GM19467 (cell line): ENCODE data around the gene SCARF1.

Source experiments
- ATAC-seq: cut with Tn5 transposase; IDR thresholded peaks from one replicate; pipeline ENCODE4 v1.9.1; 2021; ENCODE audit warnings: mild to moderate bottlenecking, moderate library complexity; ENCODE audit not compliant: unreplicated experiment

The SCARF1 gene

GRCh38 chr17:1628856-1629503 is 16.6 kb downstream of the SCARF1 start:
- ATAC-seq, result peak; percentile 46

GRCh38 chr17:1627982-1628855 is 17.3 kb downstream of the SCARF1 start, which contains the start of gene SLC43A2:
Gene SLC43A2, minus strand, starts transcription at chr17:1628834. Its CDS starts 960 bp downstream, at chr17:1627874.
- peak; percentile 47 for ATAC-seq

- ATAC-seq, result no peak
Measured at GRCh38 chr17:1627182-1627981, 18.1 kb downstream of the SCARF1 start.

GRCh38 chr17:1626333-1626732 is 19.2 kb downstream of the SCARF1 start:
- ATAC-seq, result no peak

- ATAC-seq, result no peak
Measured at GRCh38 chr17:1625581-1625980, 20.0 kb downstream of the SCARF1 start.

- ATAC-seq, result no peak
Measured at GRCh38 chr17:1625053-1625452, 20.5 kb downstream of the SCARF1 start.

GRCh38 chr17:1624650-1625049 is 20.9 kb downstream of the SCARF1 start:
- ATAC-seq, result no peak

GRCh38 chr17:1623057-1623630 is 22.4 kb downstream of the SCARF1 start:
- ATAC-seq, result no peak

- ATAC-seq, result no peak
Measured at GRCh38 chr17:1621273-1621954, 24.1 kb downstream of the SCARF1 start.

GRCh38 chr17:1620486-1620885 is 25.0 kb downstream of the SCARF1 start:
- no peak for ATAC-seq

- no peak for ATAC-seq
Measured at GRCh38 chr17:1617620-1618174, 27.8 kb downstream of the SCARF1 start.

- ATAC-seq, result no peak
Measured at GRCh38 chr17:1616101-1616500, 29.4 kb downstream of the SCARF1 start.

GRCh38 chr17:1612400-1612799 is 33.1 kb downstream of the SCARF1 start:
- no peak for ATAC-seq

- ATAC-seq, result no peak
Measured at GRCh38 chr17:1611715-1612114, 33.8 kb downstream of the SCARF1 start.

GRCh38 chr17:1608676-1609075 is 36.9 kb downstream of the SCARF1 start:
- ATAC-seq, result no peak

- no peak for ATAC-seq
Measured at GRCh38 chr17:1607971-1608320, 37.6 kb downstream of the SCARF1 start.

GRCh38 chr17:1606352-1606985 is 39.1 kb downstream of the SCARF1 start:
- ATAC-seq, result no peak

- ATAC-seq, result no peak
Measured at GRCh38 chr17:1605681-1606351, 39.7 kb downstream of the SCARF1 start.

GRCh38 chr17:1604831-1605528 is 40.6 kb downstream of the SCARF1 start:
- no peak for ATAC-seq
